GM23248 (cell line): ENCODE data around the gene PELI2.

ENCODE experiments used
- EZH2 ChIP-seq: fragments of 200-600 bp; sonication (generic); IDR thresholded peaks from 2 replicates; pipeline ENCODE4 v1.6.1; 2018; ENCODE audit warnings: antibody characterized with exemption, mild to moderate bottlenecking; ENCODE audit not compliant: insufficient read depth, poor library complexity, severe bottlenecking
- EZH2phosphoT487 ChIP-seq: fragments of 200-600 bp; sonication (generic); IDR thresholded peaks from 2 replicates; pipeline ENCODE4 v1.6.1; 2018; ENCODE audit warnings: antibody characterized with exemption, moderate library complexity, mild to moderate bottlenecking, low read depth; ENCODE audit not compliant: insufficient read depth

DNA sequence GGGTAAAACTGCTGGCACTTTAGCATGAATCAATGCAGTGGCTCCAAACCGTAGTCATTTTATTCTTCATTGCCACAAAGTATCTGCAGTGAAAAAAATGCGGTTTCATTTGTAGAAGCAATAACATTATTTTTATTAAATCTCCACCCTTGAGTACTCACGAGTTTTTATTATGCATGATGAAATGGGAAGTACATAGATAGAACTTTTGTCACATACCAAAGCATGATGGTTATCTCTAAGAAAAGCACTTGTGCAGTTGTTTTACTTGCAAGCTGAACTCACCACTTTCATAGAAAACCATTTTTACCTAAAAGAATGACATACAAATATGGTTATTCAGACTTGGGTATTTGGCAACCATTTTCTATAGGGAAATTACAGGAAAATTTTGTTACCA lies 90.3 kb downstream of the PELI2 start:
- TF ChIP-seq EZH2phosphoT487 (no peak), EZH2 (no peak)
